HEK293 (cell line): ENCODE data around the gene KIAA0825.

ENCODE experiments used
- CTCF ChIA-PET: fragments of 350-600 bp; formaldehyde crosslinking; extraction: SDS; loops from one replicate; lab custom pipeline; 2021; ENCODE audit warnings: antibody characterized with exemption; lab: Yijun Ruan, JAX
- POLR2A ChIA-PET: fragments of 300-600 bp; formaldehyde crosslinking; extraction: SDS; loops from one replicate; lab custom pipeline; 2020; ENCODE audit warnings: antibody characterized with exemption, inconsistent platforms; lab: Yijun Ruan, JAX
- H3K27ac ChIP-seq: fragments of 200-500 bp; sonication (Bioruptor generic); 2 replicates; pipeline ENCODE4 v1.5.1; 2014; ENCODE audit warnings: low read depth, low read length, control low read depth, inconsistent platforms; ENCODE audit errors: extremely low read depth
- H3K36me3 ChIP-seq, 2 experiments: fragments of 200-500 bp in 1 of 2; sonication (Bioruptor generic) in 1 of 2; 1 replicate in 1 of 2; 2 replicates in 1 of 2; pipeline ENCODE4 v1.5.1; 2014 to 2017; ENCODE audit warnings: inconsistent platforms in 2 of 2, low read length in 2 of 2; ENCODE audit not compliant: control insufficient read depth in 2 of 2, insufficient read depth in 1 of 2
- H3K4me1 ChIP-seq: fragments of 200-500 bp; sonication (Bioruptor generic); 2 replicates; pipeline ENCODE4 v1.5.1; 2014; ENCODE audit warnings: mild to moderate bottlenecking, low read length, inconsistent platforms; ENCODE audit not compliant: control insufficient read depth, insufficient read depth
- H3K4me3 ChIP-seq: 2 replicates; pipeline ENCODE4 v1.5.1; 2011; ENCODE audit warnings: low read depth, mild to moderate bottlenecking, control low read depth, low read length, moderate library complexity
- H3K9me3 ChIP-seq: fragments of 200-500 bp; sonication (Bioruptor generic); 2 replicates; pipeline ENCODE4 v1.5.1; 2014; ENCODE audit warnings: low read depth, low read length, inconsistent platforms; ENCODE audit not compliant: control insufficient read depth, insufficient read depth
- IKZF3 ChIP-seq: fragments of 450-650 bp; IDR thresholded peaks from 2 replicates; pipeline ENCODE4 v1.5.0; 2018; ENCODE audit warnings: missing biosample characterization, mild to moderate bottlenecking, missing genetic modification characterization, moderate library complexity
- KLF1 ChIP-seq: fragments of 450-650 bp; formaldehyde crosslinking; IDR thresholded peaks from 2 replicates; pipeline ENCODE4 v1.5.1; 2016; ENCODE audit warnings: missing biosample characterization, missing genetic modification characterization
- PATZ1 ChIP-seq: fragments of 450-650 bp; formaldehyde crosslinking; IDR thresholded peaks from 2 replicates; pipeline ENCODE4 v1.5.1; 2016; ENCODE audit warnings: missing biosample characterization, missing genetic modification characterization
- SP3 ChIP-seq: fragments of 450-650 bp; formaldehyde crosslinking; IDR thresholded peaks from 2 replicates; pipeline ENCODE4 v1.5.1; 2016; ENCODE audit warnings: missing biosample characterization, missing genetic modification characterization
- YY1 ChIP-seq: fragments of 450-650 bp; formaldehyde crosslinking; IDR thresholded peaks from 2 replicates; pipeline ENCODE4 v1.5.1; 2018; ENCODE audit warnings: missing biosample characterization, missing genetic modification characterization
- ZIC2 ChIP-seq: fragments of 450-650 bp; formaldehyde crosslinking; IDR thresholded peaks from 2 replicates; pipeline ENCODE4 v1.5.1; 2016; ENCODE audit warnings: missing biosample characterization, missing genetic modification characterization
- ZNF132 ChIP-seq: fragments of 450-650 bp; formaldehyde crosslinking; IDR thresholded peaks from 2 replicates; pipeline ENCODE4 v1.5.1; 2017; ENCODE audit warnings: missing biosample characterization, missing genetic modification characterization, borderline replicate concordance
- ZNF148 ChIP-seq: fragments of 450-650 bp; formaldehyde crosslinking; IDR thresholded peaks from 2 replicates; pipeline ENCODE4 v1.5.0; 2017; ENCODE audit warnings: missing biosample characterization, missing genetic modification characterization, borderline replicate concordance
- ZNF174 ChIP-seq: fragments of 450-650 bp; formaldehyde crosslinking; IDR thresholded peaks from 2 replicates; pipeline ENCODE4 v1.5.0; 2017; ENCODE audit warnings: missing biosample characterization, mild to moderate bottlenecking, missing genetic modification characterization
- ZNF239 ChIP-seq: fragments of 450-650 bp; formaldehyde crosslinking; IDR thresholded peaks from 2 replicates; pipeline ENCODE4 v1.5.1; 2016; ENCODE audit warnings: missing biosample characterization, missing genetic modification characterization
- ZNF302 ChIP-seq: fragments of 450-650 bp; formaldehyde crosslinking; IDR thresholded peaks from 2 replicates; pipeline ENCODE4 v1.5.1; 2016; ENCODE audit warnings: missing biosample characterization, missing genetic modification characterization, low read depth
- ZNF335 ChIP-seq: fragments of 450-650 bp; formaldehyde crosslinking; conservative IDR thresholded peaks from 2 replicates; pipeline ENCODE4 v1.5.1; 2016; ENCODE audit warnings: missing biosample characterization, missing genetic modification characterization
- ZNF354C ChIP-seq: fragments of 450-650 bp; formaldehyde crosslinking; IDR thresholded peaks from 2 replicates; pipeline ENCODE4 v1.5.1; 2016; ENCODE audit warnings: missing biosample characterization, missing genetic modification characterization, low read depth, borderline replicate concordance
- ZNF433 ChIP-seq: fragments of 450-650 bp; formaldehyde crosslinking; IDR thresholded peaks from 2 replicates; pipeline ENCODE4 v1.5.1; 2016; ENCODE audit warnings: missing biosample characterization, missing genetic modification characterization, low read depth
- ZNF561 ChIP-seq: fragments of 450-650 bp; IDR thresholded peaks from 2 replicates; pipeline ENCODE4 v1.5.1; 2018; ENCODE audit warnings: missing biosample characterization, missing genetic modification characterization, borderline replicate concordance
- ZNF610 ChIP-seq: fragments of 450-650 bp; formaldehyde crosslinking; IDR thresholded peaks from 2 replicates; pipeline ENCODE4 v1.5.1; 2016; ENCODE audit warnings: missing biosample characterization, missing genetic modification characterization, borderline replicate concordance
- ZNF624 ChIP-seq: fragments of 450-650 bp; formaldehyde crosslinking; IDR thresholded peaks from 2 replicates; pipeline ENCODE4 v1.5.1; 2017; ENCODE audit warnings: missing biosample characterization, missing genetic modification characterization
- ZNF664 ChIP-seq: fragments of 450-650 bp; formaldehyde crosslinking; IDR thresholded peaks from 2 replicates; pipeline ENCODE4 v1.5.1; 2016; ENCODE audit warnings: missing biosample characterization, missing genetic modification characterization
- ZNF768 ChIP-seq: fragments of 450-650 bp; formaldehyde crosslinking; IDR thresholded peaks from 2 replicates; pipeline ENCODE4 v1.5.1; 2018; ENCODE audit warnings: missing biosample characterization, mild to moderate bottlenecking, missing genetic modification characterization
- TF ChIP-seq, protein P1 (sequence below): fragments of 450-650 bp; formaldehyde crosslinking; IDR thresholded peaks from 2 replicates; pipeline ENCODE4 v1.5.1; 2016; ENCODE audit warnings: missing biosample characterization, missing genetic modification characterization
- TF ChIP-seq, protein P2 (sequence below): fragments of 450-650 bp; formaldehyde crosslinking; IDR thresholded peaks from 2 replicates; pipeline ENCODE4 v1.5.1; 2016; ENCODE audit warnings: missing biosample characterization, missing genetic modification characterization

Gene KIAA0825

DNA sequence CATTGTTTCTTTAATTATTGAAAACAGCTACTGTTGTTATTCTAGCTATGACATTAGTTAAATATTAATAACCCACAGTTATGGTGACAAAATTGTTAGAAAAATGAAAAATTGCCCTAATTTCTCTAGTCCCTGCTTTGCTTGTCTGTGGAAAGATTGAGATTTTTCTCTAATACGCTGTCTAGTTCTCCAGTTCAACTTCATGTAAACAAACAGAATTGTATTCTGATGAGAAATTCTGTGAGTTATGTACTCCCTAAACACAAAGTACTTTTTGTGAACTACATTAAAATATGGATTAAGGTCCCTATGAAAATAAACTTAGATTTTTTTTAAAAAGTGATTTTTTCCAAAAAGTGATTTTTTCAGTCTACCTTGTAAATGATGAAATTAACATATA is 8.8 kb upstream of the KIAA0825 start:
- Histone ChIP-seq H3K4me1 (peaks cover 3% of the 10 kb centered on the region; the same call in 1 of the 2 replicates), H3K4me3 (no peak overlapping the region), H3K27ac (no peak overlapping the region), H3K9me3 (no peaks in the 10 kb centered on the region), H3K36me3 (peaks cover 23 to 31% of the 10 kb centered on the region in 2 experiments)
- CTCF ChIA-PET, result no interaction called here
- TF ChIP-seq IKZF3 (tag by site-specific recombination), result no peak
- TF ChIP-seq ZNF354C, result no peak
- no peak for TF ChIP-seq KLF1 (tag by site-specific recombination)
- TF ChIP-seq ZNF664 (tag by site-specific recombination), result no peak
- no peak for TF ChIP-seq ZNF239 (tag by site-specific recombination)
- no peak for TF ChIP-seq ZNF148
- TF ChIP-seq ZNF132 (tag by site-specific recombination), result no peak
- TF ChIP-seq, protein P1, sequence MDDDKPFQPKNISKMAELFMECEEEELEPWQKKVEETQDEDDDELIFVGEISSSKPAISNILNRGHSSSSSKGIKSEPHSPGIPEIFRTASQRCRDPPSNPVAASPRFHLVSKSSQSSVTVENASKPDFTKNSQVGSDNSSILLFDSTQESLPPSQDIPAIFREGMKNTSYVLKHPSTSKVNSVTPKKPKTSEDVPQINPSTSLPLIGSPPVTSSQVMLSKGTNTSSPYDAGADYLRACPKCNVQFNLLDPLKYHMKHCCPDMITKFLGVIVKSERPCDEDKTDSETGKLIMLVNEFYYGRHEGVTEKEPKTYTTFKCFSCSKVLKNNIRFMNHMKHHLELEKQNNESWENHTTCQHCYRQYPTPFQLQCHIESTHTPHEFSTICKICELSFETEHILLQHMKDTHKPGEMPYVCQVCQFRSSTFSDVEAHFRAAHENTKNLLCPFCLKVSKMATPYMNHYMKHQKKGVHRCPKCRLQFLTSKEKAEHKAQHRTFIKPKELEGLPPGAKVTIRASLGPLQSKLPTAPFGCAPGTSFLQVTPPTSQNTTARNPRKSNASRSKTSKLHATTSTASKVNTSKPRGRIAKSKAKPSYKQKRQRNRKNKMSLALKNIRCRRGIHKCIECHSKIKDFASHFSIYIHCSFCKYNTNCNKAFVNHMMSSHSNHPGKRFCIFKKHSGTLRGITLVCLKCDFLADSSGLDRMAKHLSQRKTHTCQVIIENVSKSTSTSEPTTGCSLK, result no peak
- TF ChIP-seq ZNF624 (tag by site-specific recombination), result no peak
- TF ChIP-seq ZNF174 (tag by site-specific recombination), result no peak
- POLR2A ChIA-PET, result no interaction called here

GRCh38 chr5:94623877-94624276 is 5.5 kb upstream of the KIAA0825 start:
- H3K9me3 ChIP-seq, result no peaks in the 10 kb centered on the region
- H3K4me3 ChIP-seq, result no peak overlapping the region
- H3K36me3 ChIP-seq, result peaks cover 3% of the 10 kb centered on the region in 2 experiments
- H3K27ac ChIP-seq, result no peak overlapping the region
- TF ChIP-seq ZNF148 (no peak), ZNF768 (no peak), SP3 (tag by site-specific recombination) (no peak), ZNF335 (no peak), ZIC2 (no peak)
- TF ChIP-seq, all 188 proteins: peak for 0
- POLR2A ChIA-PET, result no interaction called here
- CTCF ChIA-PET, result no interaction called here
- peaks cover 14% of the 10 kb centered on the region; the same call in 1 of the 2 replicates for H3K4me1 ChIP-seq

DNA sequence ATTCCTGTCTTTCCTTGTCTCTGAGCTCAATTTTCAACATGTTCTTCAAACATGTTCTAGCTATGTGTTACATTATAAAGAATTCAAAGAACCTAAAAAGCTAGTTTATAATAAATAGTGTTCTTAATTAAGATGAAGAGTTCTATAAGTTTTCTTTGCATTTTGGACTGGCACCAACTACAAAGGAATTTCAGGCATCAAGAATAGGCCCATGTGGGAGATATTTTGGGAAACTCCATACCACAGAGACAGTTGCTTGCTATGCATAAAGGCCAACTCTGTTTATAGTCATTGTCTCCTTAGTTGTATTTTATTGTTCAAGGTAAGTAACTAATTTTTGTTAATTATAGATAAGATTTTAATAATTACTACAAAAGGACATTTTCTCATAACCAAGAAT is 4.6 kb upstream of the KIAA0825 start:
- POLR2A ChIA-PET, result interaction anchor here (0.5 kb wide), 1 partner anchor 62 kb away, joined by 6 read pairs; no protein-coding TSS in a partner anchor
- Histone ChIP-seq H3K27ac (no peak overlapping the region), H3K4me3 (no peak overlapping the region), H3K4me1 (peaks cover 14% of the 10 kb centered on the region; the same call in 1 of the 2 replicates), H3K36me3 (no peaks in the 10 kb centered on the region; a peak in 1 of 3 replicates), H3K9me3 (no peaks in the 10 kb centered on the region)
- CTCF ChIA-PET, result no interaction called here
- TF ChIP-seq ZNF610, result no peak
- no peak for TF ChIP-seq PATZ1 (tag by site-specific recombination)
- TF ChIP-seq YY1 (tag by site-specific recombination), result no peak
- TF ChIP-seq, protein P2, sequence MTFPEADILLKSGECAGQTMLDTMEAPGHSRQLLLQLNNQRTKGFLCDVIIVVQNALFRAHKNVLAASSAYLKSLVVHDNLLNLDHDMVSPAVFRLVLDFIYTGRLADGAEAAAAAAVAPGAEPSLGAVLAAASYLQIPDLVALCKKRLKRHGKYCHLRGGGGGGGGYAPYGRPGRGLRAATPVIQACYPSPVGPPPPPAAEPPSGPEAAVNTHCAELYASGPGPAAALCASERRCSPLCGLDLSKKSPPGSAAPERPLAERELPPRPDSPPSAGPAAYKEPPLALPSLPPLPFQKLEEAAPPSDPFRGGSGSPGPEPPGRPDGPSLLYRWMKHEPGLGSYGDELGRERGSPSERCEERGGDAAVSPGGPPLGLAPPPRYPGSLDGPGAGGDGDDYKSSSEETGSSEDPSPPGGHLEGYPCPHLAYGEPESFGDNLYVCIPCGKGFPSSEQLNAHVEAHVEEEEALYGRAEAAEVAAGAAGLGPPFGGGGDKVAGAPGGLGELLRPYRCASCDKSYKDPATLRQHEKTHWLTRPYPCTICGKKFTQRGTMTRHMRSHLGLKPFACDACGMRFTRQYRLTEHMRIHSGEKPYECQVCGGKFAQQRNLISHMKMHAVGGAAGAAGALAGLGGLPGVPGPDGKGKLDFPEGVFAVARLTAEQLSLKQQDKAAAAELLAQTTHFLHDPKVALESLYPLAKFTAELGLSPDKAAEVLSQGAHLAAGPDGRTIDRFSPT (tag by site-specific recombination), result no peak
- no peak for TF ChIP-seq ZNF433
- no peak for TF ChIP-seq ZNF302
- no peak for TF ChIP-seq ZNF561 (tag by site-specific recombination)
- TF ChIP-seq ZNF335, result no peak; the same call in 1 of the 2 replicates
